Lung (tissue), 12 donors: ENCODE measurements around the gene MAP7. TPM values are rescaled to one million over a fixed set of nuclear protein-coding genes. Genes with fewer than 3 reads are reported as not detected.

Experiments
- ATAC-seq: fragments of 200-7000 bp; cut with Tn5 transposase; one replicate; pipeline ENCODE4 v1.9.1; 2020; ENCODE audit warnings: moderate number of reproducible peaks; ENCODE audit not compliant: insufficient read depth, low FRiP score
- DNase-seq, 3 donors: peaks; one replicate each; pipeline ENCODE4 v3.0.0-alpha.2; 2013 to 2017
- H3K27ac ChIP-seq, 2 donors: one replicate each; pipeline ENCODE4 v1.5.1; 2013; ENCODE audit warnings: mild to moderate bottlenecking in 2 of 2, moderate library complexity in 2 of 2, control low read depth in 1 of 2, inconsistent platforms in 1 of 2, low read depth in 1 of 2, low read length in 1 of 2
- H3K27me3 ChIP-seq, 3 donors: one replicate each; pipeline ENCODE4 v1.5.1; 2013; ENCODE audit warnings: low read length in 2 of 3; ENCODE audit not compliant: control insufficient read depth in 3 of 3, insufficient read depth in 3 of 3
- H3K36me3 ChIP-seq, 4 donors: one replicate each; pipeline ENCODE4 v1.5.1; 2013; ENCODE audit warnings: low read length in 4 of 4, mild to moderate bottlenecking in 1 of 4, moderate library complexity in 1 of 4; ENCODE audit not compliant: control insufficient read depth in 4 of 4, insufficient read depth in 4 of 4
- H3K4me1 ChIP-seq, 5 donors: one replicate each; pipeline ENCODE4 v1.5.1; 2013; ENCODE audit warnings: low read length in 5 of 5, mild to moderate bottlenecking in 2 of 5, moderate library complexity in 1 of 5; ENCODE audit not compliant: control insufficient read depth in 5 of 5, insufficient read depth in 5 of 5
- H3K4me3 ChIP-seq: one replicate; pipeline ENCODE4 v1.5.1; 2013; ENCODE audit warnings: mild to moderate bottlenecking, control low read depth, moderate library complexity
- H3K9ac ChIP-seq, 2 donors: one replicate each; pipeline ENCODE4 v1.5.1; 2013; ENCODE audit warnings: low read length in 2 of 2, control low read depth in 1 of 2; ENCODE audit not compliant: insufficient read depth in 1 of 2
- H3K9me3 ChIP-seq, 4 donors: one replicate each; pipeline ENCODE4 v1.5.1; 2013; ENCODE audit warnings: low read length in 3 of 4, mild to moderate bottlenecking in 1 of 4, moderate library complexity in 1 of 4; ENCODE audit not compliant: control insufficient read depth in 4 of 4, insufficient read depth in 3 of 4
- CTCF ChIP-seq: IDR thresholded peaks from 2 replicates; pipeline ENCODE4 v1.5.1; 2012; ENCODE audit warnings: mild to moderate bottlenecking; ENCODE audit errors: control extremely low read depth, extremely low read depth
- WGBS, 2 donors: extraction: QIAGEN DNeasy Blood & Tissue Kit; methylation state at CpG; one replicate each; pipeline ENCODE4 v1.1.7; 2013; 5-methylcytosine and 5-hydroxymethylcytosine counted together
- polyA plus RNA-seq, 2 donors: library from polyadenylated mRNA; stranded (reverse); fragments of 200-250 nt; gene quantifications; one replicate each; pipeline ENCODE4 v1.2.1, GENCODE V29; 2013
- total RNA-seq, 2 donors: library from RNA; depleted of rRNA in 1 of 2; stranded (reverse); fragments of >200 nt in 1 of 2; gene quantifications; one replicate each; pipeline ENCODE4 v1.2.1, GENCODE V29; 2014 to 2021
- donor health status: control.
- donor health status: control.
- donor health status: Bipolar disorder and iron deficiency.
- donor health status: healthy.
- donor health status: DM: yes; HTN: yes; CAD: no.

Gene MAP7
- total and polyA plus RNA-seq, 4 donors = 8.4 to 23.4 (median 12.3) TPM

GRCh38 chr6:136424901-136425300 is 125.3 kb downstream of the MAP7 start:
- WGBS, 2 donors = 91% methylated on average over 5 of the region's 5 CpGs
- Histone ChIP-seq H3K36me3 (no peaks in the 10 kb centered on the region), H3K4me1 (peaks cover 0 to 3% (median 0%) of the 10 kb centered on the region in 5 donors), H3K27ac (no peak overlapping the region), H3K4me3 (no peak overlapping the region), H3K9ac (no peak overlapping the region), H3K9me3 (no peaks in the 10 kb centered on the region), H3K27me3 (peaks cover 0 to 2% (median 0%) of the 10 kb centered on the region in 3 donors)
- ATAC-seq (no peak), DNase-seq (no peak)
- TF ChIP-seq CTCF = no peak

DNA sequence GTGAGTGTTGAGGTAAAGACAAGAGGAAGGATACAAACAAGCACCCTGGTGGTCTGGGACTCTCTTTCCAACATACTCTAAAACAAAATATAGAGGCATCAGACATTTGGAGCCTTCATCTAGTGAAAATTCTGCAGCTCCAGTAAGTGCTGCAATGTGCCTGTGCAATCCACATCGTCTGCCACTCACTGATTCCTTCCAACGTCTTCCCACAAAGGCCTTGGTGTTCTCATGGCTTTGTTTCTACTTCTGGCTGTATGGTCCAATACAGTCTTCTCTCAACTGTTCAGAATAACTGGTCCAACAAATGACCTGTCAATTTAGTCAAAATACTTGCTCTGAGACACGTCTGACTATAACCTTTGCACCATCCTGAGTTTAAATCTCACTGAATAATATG is 125.8 kb downstream of the MAP7 start:
- Histone ChIP-seq H3K4me1 (peaks cover 0 to 3% (median 0%) of the 10 kb centered on the region in 5 donors), H3K27ac (no peak overlapping the region), H3K4me3 (no peak overlapping the region), H3K27me3 (no peaks in the 10 kb centered on the region), H3K9ac (no peak overlapping the region), H3K9me3 (no peaks in the 10 kb centered on the region), H3K36me3 (no peaks in the 10 kb centered on the region)
- no peak for DNase-seq
- no peak for ATAC-seq
- WGBS, 2 donors = 74 to 84% methylated on average over 3 of the region's 3 CpGs
- no peak for TF ChIP-seq CTCF

DNA sequence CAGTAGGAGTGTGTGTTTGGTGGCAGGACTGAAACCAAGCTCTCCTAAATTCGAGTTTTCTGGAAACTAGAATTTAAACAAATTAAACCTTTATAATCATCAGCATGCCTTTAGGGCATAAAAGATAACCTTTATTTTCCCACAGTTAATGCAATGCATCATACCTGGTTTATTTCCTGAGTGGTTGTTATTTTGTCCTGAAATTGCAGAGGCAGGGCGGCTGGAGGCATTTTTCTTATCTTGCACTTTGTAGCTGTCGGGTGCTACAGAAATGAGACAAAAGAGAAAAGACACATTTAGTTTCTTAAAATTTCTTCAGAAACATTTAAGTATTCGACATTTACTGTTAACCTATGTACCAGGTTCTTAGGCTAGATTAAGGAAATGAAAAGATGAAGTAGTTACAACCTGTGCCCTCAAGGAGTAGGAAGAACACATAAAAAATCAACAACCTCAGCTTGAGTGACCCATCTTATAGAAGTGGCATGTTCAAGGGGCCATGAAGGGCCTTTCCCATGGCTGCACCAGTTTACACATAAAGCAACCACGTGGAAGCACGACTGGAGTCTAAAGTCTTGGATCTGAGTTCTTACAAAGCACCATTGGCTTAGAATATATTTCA is 128.6 kb downstream of the MAP7 start:
- ATAC-seq = no peak

More for the DNA sequence above, 128.6 kb downstream of the MAP7 start:
- Histone ChIP-seq H3K9me3 (no peaks in the 10 kb centered on the region), H3K36me3 (no peaks in the 10 kb centered on the region), H3K9ac (no peak overlapping the region), H3K4me3 (no peak overlapping the region), H3K4me1 (peaks cover 0 to 3% (median 0%) of the 10 kb centered on the region in 5 donors), H3K27me3 (no peaks in the 10 kb centered on the region), H3K27ac (no peak overlapping the region)
- TF ChIP-seq CTCF = no peak
- WGBS, 2 donors = 69 to 87% methylated on average over 6 of the region's 6 CpGs
- DNase-seq = peak in 1 of 3 donors; percentile 6
